Stimulated activated naive CD8-positive, alpha-beta T cell treated with anti-CD3 and anti-CD28 coated beads, Interleukin-15, Interleukin-2, amounts not matched to agents 100 U/mL and 50 U/mL, for 24 hours (primary cell): ENCODE measurements around the gene PGA3.
A peak's percentile ranks its signal among the peaks of the same experiment; 100 is the strongest.
"Not testable (repeated sequence)": the region's sequence is repeated elsewhere in the genome, so short reads cannot be mapped to it uniquely, and the experiment has no call there.

ENCODE experiments used
- ATAC-seq: fragments of 150-1000 bp; cut with Tn5 transposase; one replicate; pipeline ENCODE4 v1.10.0; 2021
- DNase-seq: peaks from one replicate; pipeline ENCODE4 v3.0.0; 2021

PGA3 gene

DNA sequence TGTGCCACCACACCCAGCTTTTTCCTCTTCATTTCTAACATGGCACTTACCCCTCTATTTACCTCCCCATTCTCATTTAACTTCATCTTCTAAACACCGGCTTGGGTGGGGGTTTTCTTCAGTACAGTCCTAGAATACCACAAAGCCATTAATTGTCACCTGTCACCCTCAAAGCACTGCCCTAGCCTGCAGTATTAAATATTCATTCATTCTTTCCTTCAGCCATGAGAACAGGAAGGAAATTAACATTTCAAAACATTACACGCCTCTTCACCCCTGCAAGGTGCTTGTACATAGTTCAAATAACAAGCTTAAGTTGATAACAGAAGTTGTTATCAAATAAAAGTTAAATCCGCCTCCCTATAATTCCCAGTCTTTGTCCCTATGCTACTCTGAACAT, 31.4 kb upstream of the PGA3 start:
- ATAC-seq, result no peak

GRCh38 chr11:61172356-61172755, 31.0 kb upstream of the PGA3 start:
- DNase-seq, result no peak
- no peak for ATAC-seq

More for the DNA sequence above, 31.4 kb upstream of the PGA3 start:
- DNase-seq, result no peak

DNA sequence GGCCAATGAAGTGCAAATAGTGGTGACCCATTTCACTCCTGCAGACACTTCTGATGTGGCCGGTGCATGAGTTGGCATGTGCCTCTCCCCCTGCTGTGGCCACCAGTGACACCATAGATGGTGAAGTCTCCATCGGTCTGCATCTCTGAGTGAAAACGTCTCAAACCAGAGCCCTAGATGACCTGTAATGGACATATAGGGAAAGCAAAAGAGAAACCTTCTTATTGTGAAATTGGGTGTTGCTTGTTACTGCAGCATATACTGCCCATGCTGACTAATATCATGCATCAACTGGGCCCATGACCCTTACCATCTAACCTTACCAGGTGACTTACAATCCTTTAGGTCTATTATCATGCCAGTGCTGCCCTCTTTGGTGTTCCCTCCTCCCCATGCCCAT, 30.4 kb upstream of the PGA3 start:
- DNase-seq (no peak), ATAC-seq (no peak)

DNA sequence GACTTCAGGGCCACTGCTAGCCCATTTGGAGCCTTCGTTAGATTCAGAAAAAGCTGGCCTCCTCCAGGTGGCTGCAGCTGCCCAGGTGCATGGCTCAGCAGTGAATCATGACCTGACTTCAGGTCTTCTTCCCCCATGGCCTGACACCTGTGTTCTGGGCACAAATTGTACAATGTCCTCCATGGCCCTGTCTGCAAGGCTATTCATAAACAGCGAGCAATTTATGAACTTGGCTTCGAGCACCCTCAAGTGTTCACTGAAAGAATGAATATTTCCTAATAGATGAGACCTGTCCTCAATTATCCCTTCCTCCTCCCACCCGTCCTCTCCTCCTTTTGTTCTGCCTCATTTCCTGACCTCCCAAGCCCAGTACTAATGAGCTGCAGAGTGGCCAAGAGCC, 29.9 kb upstream of the PGA3 start:
- ATAC-seq, result no peak
- no peak for DNase-seq

GRCh38 chr11:61174273-61174672, 29.0 kb upstream of the PGA3 start:
- DNase-seq (no peak), ATAC-seq (no peak)

DNA sequence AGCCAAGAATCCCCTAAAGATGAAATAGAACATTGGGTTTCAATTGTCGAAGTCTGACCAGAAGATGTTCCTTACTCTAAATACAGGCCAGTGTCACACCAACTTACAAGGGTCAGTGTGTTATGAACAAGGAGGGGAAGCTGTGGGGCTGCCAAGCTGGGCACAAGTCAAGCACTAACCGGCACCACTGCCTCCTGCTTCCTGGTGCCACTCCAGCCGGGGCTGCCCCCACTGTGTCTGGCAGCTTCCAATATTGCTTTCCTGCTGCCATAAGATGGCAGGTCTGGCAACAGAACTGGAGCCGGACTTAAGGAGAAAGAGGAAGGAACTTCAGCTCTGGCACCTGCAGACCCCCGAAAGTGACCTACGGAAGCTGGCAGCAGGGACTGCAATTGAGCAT, 28.4 kb upstream of the PGA3 start:
- no peak for ATAC-seq
- no peak for DNase-seq

GRCh38 chr11:61176446-61176845, 26.9 kb upstream of the PGA3 start:
- no peak for ATAC-seq
- no peak for DNase-seq

- not testable (repeated sequence) for ATAC-seq, DNase-seq
Measured at GRCh38 chr11:61180205-61180604, 23.1 kb upstream of the PGA3 start.

- ATAC-seq (no peak), DNase-seq (no peak)
Measured at GRCh38 chr11:61181489-61181888, 21.8 kb upstream of the PGA3 start.

DNA sequence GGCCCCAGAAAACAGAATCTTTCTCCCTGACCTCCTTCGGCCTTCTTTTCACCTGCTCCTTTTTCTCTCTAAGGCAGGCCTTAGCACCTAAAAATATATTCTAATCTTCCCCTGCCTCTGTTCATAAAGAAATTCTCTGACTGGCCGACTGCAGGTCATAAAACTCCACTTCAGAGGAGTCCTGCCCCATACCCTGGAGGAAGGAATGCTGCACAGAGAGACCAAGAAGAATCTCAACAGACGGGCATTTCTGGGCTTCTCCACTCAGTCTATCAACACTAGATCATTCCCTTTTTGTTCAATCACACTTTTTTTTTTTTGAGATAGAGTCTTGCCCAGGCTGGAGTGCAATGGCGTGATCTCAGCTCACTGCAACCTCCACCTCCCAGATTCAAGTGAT, 19.7 kb upstream of the PGA3 start:
- ATAC-seq (no peak), DNase-seq (no peak)

- DNase-seq, result no peak
- ATAC-seq, result no peak
Measured at GRCh38 chr11:61186504-61186903, 16.8 kb upstream of the PGA3 start.

DNA sequence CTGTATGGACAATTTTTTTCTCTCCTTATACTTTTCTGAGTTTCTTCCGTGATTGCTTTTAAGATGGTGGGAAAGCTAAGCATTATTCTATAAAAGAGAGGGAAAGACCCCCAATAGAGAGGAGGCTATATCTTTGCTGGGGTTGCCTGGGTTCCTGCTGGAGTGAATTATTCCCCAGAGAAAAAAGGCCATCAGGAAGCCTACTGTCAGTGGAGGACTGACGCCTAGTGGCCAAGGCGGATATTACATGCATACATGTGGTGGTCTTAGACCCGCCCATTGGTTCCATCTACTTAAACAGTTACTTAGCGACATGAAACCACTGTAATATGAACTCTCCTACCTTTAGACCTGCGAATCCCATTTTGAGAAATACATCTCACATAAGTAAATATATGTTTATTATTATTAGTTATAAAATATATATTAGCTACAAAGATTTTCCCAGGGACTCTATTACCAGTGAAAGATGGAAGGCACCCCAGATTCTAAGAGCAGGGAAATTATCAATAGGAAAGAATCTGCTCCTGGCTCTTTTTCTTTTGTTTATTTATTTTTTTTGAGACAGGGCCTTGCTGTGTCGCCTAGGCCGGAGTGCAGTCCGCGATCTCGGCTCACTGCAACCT, 15.7 kb upstream of the PGA3 start:
- peak; percentile 88 for ATAC-seq

DNA sequence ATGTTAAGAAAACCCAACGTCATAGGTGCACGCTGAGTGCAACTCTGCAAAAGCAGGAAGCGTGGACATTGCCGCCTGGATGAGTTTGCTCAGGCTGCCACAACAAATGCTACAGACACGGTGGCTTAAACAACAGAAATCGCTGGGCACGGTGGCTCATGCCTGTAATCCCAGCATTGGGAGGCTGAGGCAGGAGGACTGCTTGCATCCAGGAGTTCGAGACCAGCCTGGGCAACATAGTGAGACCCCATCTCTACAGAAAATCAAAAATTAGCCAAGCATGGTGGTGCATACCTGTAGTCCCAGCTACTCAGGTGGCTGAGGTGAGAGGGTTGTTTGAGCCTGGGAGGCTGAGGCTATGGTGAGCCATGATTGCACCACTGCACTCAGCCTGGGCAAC, 13.4 kb upstream of the PGA3 start:
- ATAC-seq (no peak), DNase-seq (no peak)

More for the DNA sequence above, 15.7 kb upstream of the PGA3 start:
- DNase-seq, result peak; percentile 89

GRCh38 chr11:61193596-61193995, 9.7 kb upstream of the PGA3 start:
- ATAC-seq, result no peak

DNA sequence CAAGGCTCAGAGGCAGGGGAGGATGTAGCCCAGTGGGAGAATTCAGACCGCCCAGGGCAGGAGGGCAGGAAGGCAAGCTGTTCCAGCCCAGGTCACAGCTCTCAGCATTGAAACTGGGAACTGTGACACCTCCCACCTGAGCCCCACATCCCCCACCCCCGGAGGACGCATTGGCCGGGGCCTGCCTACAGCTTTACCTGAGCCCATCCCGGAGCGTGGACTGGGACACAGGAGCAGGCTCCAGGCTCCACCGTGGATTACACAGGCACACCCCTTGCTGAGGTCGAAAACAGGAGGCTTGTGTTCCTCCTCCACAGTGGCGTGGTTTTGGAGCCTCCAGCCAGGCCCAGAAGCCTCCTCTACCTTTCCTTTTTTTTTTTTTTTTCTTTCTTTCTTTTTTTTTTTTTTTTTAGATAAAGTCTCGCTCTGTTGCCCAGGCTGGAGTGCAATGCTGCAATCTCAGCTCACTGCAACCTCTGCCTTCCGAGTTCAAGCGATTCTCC, 9.1 kb upstream of the PGA3 start:
- no peak for DNase-seq

More at GRCh38 chr11:61193596-61193995, 9.7 kb upstream of the PGA3 start:
- DNase-seq, result no peak

GRCh38 chr11:61194981-61195695, 8.2 kb upstream of the PGA3 start:
- DNase-seq (no peak), ATAC-seq (no peak)

More for the DNA sequence above, 9.1 kb upstream of the PGA3 start:
- ATAC-seq, result no peak

- no peak for ATAC-seq
- DNase-seq, result no peak
Measured at GRCh38 chr11:61195719-61196118, 7.6 kb upstream of the PGA3 start.

DNA sequence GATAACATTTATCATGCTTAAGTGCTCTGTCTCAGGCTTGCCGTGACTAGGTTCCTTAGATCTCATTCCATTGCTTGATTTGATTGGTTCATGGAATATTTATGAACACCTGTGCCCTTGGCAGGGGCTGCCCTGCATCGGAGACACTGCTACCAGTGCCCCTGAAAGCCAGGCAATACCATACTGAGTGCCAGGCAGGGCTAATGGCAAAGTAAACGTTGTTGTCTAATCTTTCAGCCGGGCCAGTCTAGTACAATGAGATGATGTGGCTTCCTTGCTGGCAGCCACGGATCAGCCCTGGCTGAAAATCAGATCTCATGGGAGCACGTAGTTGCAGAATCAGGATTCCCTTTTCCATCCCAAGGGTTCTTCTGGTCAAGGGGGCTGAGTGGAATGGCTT, 5.0 kb upstream of the PGA3 start:
- ATAC-seq (no peak), DNase-seq (no peak)

- ATAC-seq (no peak), DNase-seq (no peak)
Measured at GRCh38 chr11:61198948-61199523, 4.3 kb upstream of the PGA3 start.

DNA sequence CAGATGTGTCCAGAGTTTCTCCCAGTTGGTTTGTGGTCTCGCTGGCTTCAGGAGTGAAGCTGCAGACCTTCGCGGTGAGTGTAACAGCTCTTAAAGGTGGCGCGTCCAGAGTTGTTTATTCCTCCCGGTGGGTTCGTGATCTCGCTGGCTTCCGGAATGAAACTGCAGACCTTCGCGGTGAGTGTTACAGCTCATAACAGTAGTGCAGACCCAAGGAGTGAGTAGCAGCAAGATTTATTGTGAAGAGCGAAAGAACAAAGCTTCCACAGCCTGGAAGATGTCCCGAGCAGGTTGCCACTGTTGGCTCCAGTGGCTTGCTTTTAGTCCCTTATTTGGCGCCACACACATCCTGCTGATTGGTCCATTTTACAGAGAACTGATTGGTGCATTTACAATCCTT, 1.8 kb upstream of the PGA3 start:
- no peak for ATAC-seq
- no peak for DNase-seq

DNA sequence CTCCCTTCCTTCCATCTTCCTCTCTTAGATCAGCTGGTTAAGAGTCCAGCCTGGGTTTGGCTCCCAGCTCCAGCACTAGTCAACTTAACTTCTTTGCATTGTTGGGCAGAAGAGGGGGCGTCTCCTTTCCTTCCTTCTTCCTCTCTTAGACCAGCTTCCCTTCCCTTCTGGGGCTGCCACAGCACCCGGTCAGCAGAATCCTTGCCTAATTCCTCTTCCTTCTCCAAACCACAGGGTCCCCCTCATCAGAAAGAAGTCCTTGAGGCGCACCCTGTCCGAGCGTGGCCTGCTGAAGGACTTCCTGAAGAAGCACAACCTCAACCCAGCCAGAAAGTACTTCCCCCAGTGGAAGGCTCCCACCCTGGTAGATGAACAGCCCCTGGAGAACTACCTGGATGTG, 558 bp downstream of the PGA3 start:
- not testable (repeated sequence) for DNase-seq, ATAC-seq

GRCh38 chr11:61204502-61205059, 1.3 kb downstream of the PGA3 start:
- not testable (repeated sequence) for ATAC-seq

More at GRCh38 chr11:61204502-61205059, 1.3 kb downstream of the PGA3 start:
- not testable (repeated sequence) for DNase-seq
